Common myeloid progenitor, CD34-positive (primary cell): ENCODE measurements around the gene TUBG1.
"Not testable (repeated sequence)": the region's sequence is repeated elsewhere in the genome, so short reads cannot be mapped to it uniquely, and the experiment has no call there.

ENCODE experiments used
- CTCF ChIA-PET: fragments of 350-600 bp; sonication (Branson Sonifier 250); formaldehyde crosslinking; loops from one replicate; lab custom pipeline; 2021; ENCODE audit warnings: antibody characterized with exemption; lab: Charles Lee
- POLR2A ChIA-PET: fragments of 350-600 bp; sonication (Branson Sonifier 250); formaldehyde crosslinking; loops from one replicate; lab custom pipeline; 2021; ENCODE audit warnings: antibody characterized with exemption; lab: Charles Lee
- DNase-seq, 3 donors: peaks; one replicate each; pipeline versions ENCODE4 v3.0.0 to v3.0.0-alpha.2; 2013
- H3K27ac ChIP-seq, 2 experiments: 1 replicate in 1 of 2; 2 replicates in 1 of 2; pipeline ENCODE4 v1.7.0; 2013; ENCODE audit warnings: inconsistent platforms in 2 of 2, low read length in 2 of 2, mild to moderate bottlenecking in 2 of 2, low read depth in 1 of 2, moderate library complexity in 1 of 2; ENCODE audit not compliant: severe bottlenecking in 2 of 2, insufficient read depth in 1 of 2, poor library complexity in 1 of 2
- H3K27me3 ChIP-seq, 5 experiments: replicated peaks in 2 of 5; 1 replicate in 3 of 5; 2 replicates in 2 of 5; pipeline versions ENCODE4 v1.6.1 to v1.7.0; 2013; ENCODE audit warnings: low read length in 4 of 5, mild to moderate bottlenecking in 2 of 5, moderate library complexity in 2 of 5, inconsistent platforms in 1 of 5; ENCODE audit not compliant: insufficient read depth in 5 of 5, control insufficient read depth in 4 of 5
- H3K36me3 ChIP-seq, 4 experiments: 1 replicate in 2 of 4; 2 replicates in 2 of 4; pipeline versions ENCODE4 v1.6.1 to v1.7.0; 2013; ENCODE audit warnings: low read length in 3 of 4, control low read depth in 1 of 4, mild to moderate bottlenecking in 1 of 4; ENCODE audit not compliant: control insufficient read depth in 4 of 4, insufficient read depth in 4 of 4
- H3K4me1 ChIP-seq, 4 experiments: 1 replicate in 3 of 4; 2 replicates in 1 of 4; pipeline versions ENCODE4 v1.6.1 to v1.7.1; 2013; ENCODE audit warnings: low read length in 3 of 4, mild to moderate bottlenecking in 3 of 4, control low read depth in 1 of 4, inconsistent platforms in 1 of 4, moderate library complexity in 1 of 4; ENCODE audit not compliant: control insufficient read depth in 4 of 4, insufficient read depth in 4 of 4; ENCODE audit errors: control extremely low read depth in 1 of 4
- H3K4me3 ChIP-seq, 7 experiments: 1 replicate in 4 of 7; 2 replicates in 3 of 7; pipeline versions ENCODE4 v1.5.1 to v1.7.0; 2013; ENCODE audit warnings: mild to moderate bottlenecking in 7 of 7, low read length in 6 of 7, moderate library complexity in 6 of 7, inconsistent platforms in 2 of 7, low read depth in 2 of 7, control low read depth in 1 of 7; ENCODE audit not compliant: insufficient read depth in 4 of 7, control insufficient read depth in 1 of 7; ENCODE audit errors: extremely low read depth in 1 of 7
- H3K9me3 ChIP-seq, 5 experiments: 1 replicate in 4 of 5; 2 replicates in 1 of 5; pipeline versions ENCODE4 v1.6.1 to v1.7.1; 2013; ENCODE audit warnings: low read length in 4 of 5, mild to moderate bottlenecking in 2 of 5, inconsistent platforms in 1 of 5, low read depth in 1 of 5, moderate library complexity in 1 of 5; ENCODE audit not compliant: control insufficient read depth in 4 of 5, insufficient read depth in 2 of 5; ENCODE audit errors: control extremely low read depth in 1 of 5
- WGBS: methylation state at CpG from one replicate; pipeline ENCODE4 v1.1.5; 2013; ENCODE audit not compliant: insufficient coverage; 5-methylcytosine and 5-hydroxymethylcytosine counted together

The TUBG1 gene

DNA sequence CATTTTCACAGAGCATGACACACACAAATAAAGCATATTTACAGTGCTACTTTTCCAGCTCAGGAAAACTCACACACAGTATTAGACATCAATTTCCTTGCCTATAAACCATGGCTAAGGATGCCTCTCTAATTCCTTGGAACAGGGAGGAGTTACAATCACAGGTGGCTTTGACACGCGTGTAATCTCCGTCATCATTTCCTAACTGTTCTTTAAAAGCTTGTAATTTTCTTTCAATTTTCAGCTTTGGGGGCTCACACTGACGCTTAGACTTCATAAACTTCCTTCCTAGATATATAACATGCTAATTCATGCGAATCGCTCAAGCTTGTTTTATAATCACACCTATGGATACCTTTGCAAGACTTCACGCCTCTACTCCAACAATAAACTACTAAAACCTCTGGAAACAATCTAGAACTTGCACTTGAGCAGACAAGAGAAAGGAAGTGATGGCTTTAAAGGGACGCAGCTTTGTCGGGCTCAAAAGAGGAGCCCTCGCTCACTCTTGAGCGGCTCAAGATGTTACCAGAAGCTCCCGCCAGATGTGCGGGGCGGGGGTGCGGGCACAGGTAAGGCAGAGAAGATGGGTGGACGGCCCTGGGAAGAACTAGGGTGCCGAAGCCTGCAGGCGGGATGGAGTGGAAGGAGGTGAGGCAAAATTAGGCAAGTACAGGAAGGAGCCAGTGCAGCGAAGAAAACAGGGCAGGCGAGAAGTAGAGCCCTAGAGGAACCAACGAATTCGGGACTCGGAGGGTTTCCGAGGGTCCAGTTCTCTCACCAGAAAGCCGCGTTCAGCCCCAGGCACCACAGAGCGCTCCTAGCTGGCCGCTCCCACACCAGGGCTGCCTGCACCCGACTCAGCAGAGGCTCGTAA lies 940 bp upstream of the TUBG1 start:
- Histone ChIP-seq H3K9me3 (no peaks in the 10 kb centered on the region), H3K27me3 (no peaks in the 10 kb centered on the region), H3K4me1 (peaks cover 5 to 31% (median 19%) of the 10 kb centered on the region in 4 experiments), H3K36me3 (peaks cover 4 to 20% (median 14%) of the 10 kb centered on the region in 4 experiments), H3K4me3 (peak overlapping the region; percentile 94 to 100 (median 98)), H3K27ac (peak overlapping the region; percentile 70 to 92)
- DNase-seq = peak in 1 of 3 donors; percentile 25
- CTCF ChIA-PET = interaction anchor here (0.6 to 2.6 kb wide), 15 partner anchors 10 to 153 kb away, joined by 3 to 10 read pairs (median 4); partner anchors contain the start of gene PSMC3IP
- WGBS = 0% methylated on average over 20 of the region's 30 CpGs
- POLR2A ChIA-PET = interaction anchor here (0.8 to 3.0 kb wide), 8 partner anchors 10 to 485 kb away, joined by 3 to 14 read pairs (median 4); partner anchors contain the start of genes BECN1 and PSMC3IP

DNA sequence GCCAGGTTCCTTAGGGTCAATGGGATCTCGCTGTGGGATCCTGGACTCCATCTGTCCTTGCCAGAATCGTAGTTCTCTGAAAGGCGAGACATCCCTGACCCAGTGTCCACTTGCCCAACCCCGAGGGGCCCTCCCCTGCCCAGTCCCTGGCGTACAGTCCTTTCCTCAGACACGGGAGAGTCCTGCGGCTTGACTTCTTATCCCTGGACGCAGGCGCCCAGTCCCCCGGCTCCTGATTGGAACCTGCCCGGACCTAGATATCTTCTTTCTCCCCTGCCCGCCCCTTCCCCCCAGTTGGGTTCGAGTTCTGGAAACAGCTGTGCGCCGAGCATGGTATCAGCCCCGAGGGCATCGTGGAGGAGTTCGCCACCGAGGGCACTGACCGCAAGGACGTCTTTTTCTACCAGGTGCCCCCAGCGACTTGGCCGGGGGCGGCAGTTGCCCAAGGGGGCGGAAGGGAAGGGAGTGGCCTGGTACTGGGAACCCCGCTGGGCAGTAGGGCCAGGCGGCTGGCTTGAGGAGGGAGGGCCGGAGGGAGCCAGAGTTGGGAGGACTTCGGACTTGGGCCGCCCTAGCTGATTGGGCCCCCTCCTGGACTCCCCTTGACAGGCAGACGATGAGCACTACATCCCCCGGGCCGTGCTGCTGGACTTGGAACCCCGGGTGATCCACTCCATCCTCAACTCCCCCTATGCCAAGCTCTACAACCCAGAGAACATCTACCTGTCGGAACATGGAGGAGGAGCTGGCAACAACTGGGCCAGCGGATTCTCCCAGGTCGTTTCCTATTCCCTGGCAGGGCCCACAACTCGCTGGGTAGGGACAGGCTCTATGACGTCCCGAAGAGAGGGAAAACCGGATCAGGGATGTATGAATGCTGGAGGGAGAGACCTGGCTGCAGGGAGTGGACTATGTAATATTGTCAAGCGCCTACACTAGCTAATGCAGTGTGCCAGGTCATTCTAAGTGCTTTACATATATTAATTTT lies 625 bp downstream of the TUBG1 start:
- POLR2A ChIA-PET = interaction anchor here (0.7 to 3.0 kb wide), 6 partner anchors 8 to 487 kb away, joined by 3 to 14 read pairs (median 4); partner anchors contain the start of genes BECN1 and PSMC3IP
- peak overlapping the region; percentile 46 to 87 for H3K27ac ChIP-seq
- not testable (repeated sequence) for H3K9me3 ChIP-seq, H3K27me3 ChIP-seq
- WGBS = 10% methylated on average over 14 of the region's 42 CpGs
- H3K36me3 ChIP-seq = peaks cover 8 to 32% (median 24%) of the 10 kb centered on the region in 4 experiments
- DNase-seq = peak in 2 of 3 donors; percentile 21 to 46
- H3K4me1 ChIP-seq = peaks cover 5 to 31% (median 19%) of the 10 kb centered on the region in 4 experiments
- peak overlapping the region; percentile 94 to 100 (median 98) for H3K4me3 ChIP-seq
- CTCF ChIA-PET = interaction anchor here (1.1 to 2.6 kb wide), 6 partner anchors 22 to 224 kb away, joined by 3 to 10 read pairs (median 4); no protein-coding TSS in a partner anchor

DNA sequence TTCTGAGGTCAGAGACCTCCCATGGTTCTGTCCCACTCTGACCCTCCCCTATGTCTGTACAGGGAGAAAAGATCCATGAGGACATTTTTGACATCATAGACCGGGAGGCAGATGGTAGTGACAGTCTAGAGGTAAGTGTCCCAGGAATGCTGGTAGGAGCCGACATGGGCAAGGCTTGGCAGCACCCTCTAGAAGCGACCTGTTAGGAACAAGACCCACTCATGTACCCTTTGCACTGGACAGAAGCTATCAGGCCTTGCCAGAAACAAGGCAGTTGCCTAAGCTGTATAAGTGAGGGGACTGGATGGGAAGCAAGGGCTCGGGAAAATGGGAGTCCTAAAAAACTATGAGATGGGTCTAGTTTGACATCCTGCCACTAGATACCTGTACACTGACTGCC lies 2.5 kb downstream of the TUBG1 start:
- Histone ChIP-seq H3K27ac (no peak overlapping the region), H3K27me3 (no peaks in the 10 kb centered on the region), H3K36me3 (peaks cover 9 to 41% (median 33%) of the 10 kb centered on the region in 4 experiments), H3K4me3 (no peak overlapping the region), H3K4me1 (peaks cover 5 to 25% (median 19%) of the 10 kb centered on the region in 4 experiments), H3K9me3 (no peaks in the 10 kb centered on the region)
- DNase-seq = no peak
- POLR2A ChIA-PET = interaction anchor here (0.5 kb wide), 1 partner anchor 782 kb away, joined by 3 read pairs; no protein-coding TSS in a partner anchor
- 96% methylated on average over 4 of the region's 4 CpGs for WGBS
- CTCF ChIA-PET = interaction anchor here (0.8 to 1.4 kb wide), 4 partner anchors 11 to 66 kb away, joined by 3 read pairs; no protein-coding TSS in a partner anchor

DNA sequence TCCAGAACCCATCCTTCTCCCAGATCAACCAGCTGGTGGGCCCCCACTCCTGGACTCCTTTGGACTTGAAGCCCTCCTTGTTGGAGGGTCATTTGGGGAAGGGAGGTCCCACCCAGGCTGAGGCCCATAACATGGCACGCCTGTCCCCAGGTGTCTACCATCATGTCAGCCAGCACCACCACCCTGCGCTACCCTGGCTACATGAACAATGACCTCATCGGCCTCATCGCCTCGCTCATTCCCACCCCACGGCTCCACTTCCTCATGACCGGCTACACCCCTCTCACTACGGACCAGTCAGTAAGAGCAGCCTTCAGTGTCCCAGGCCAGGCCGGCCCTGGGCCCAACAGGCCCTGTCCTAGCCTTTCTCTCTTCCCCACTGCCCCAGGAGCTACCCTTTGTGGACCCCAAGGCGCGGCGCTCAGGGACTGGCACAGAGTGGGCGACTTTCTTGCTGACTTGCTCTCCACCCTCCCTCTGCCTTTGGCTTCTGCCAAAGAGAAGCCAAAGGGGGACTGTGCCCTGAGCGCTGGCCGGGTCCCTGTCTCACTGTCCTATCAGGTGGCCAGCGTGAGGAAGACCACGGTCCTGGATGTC lies 4.3 kb downstream of the TUBG1 start:
- DNase-seq = no peak
- ChIA-PET POLR2A (no interaction called here), CTCF (no interaction called here)
- no peak overlapping the region for H3K4me3 ChIP-seq
- no peaks in the 10 kb centered on the region for H3K27me3 ChIP-seq
- H3K4me1 ChIP-seq = peaks cover 0 to 21% (median 16%) of the 10 kb centered on the region in 4 experiments
- H3K36me3 ChIP-seq = peaks cover 9 to 41% (median 33%) of the 10 kb centered on the region in 4 experiments
- no peak overlapping the region for H3K27ac ChIP-seq
- H3K9me3 ChIP-seq = no peaks in the 10 kb centered on the region
- over 99% methylated on average over 12 of the region's 17 CpGs for WGBS

DNA sequence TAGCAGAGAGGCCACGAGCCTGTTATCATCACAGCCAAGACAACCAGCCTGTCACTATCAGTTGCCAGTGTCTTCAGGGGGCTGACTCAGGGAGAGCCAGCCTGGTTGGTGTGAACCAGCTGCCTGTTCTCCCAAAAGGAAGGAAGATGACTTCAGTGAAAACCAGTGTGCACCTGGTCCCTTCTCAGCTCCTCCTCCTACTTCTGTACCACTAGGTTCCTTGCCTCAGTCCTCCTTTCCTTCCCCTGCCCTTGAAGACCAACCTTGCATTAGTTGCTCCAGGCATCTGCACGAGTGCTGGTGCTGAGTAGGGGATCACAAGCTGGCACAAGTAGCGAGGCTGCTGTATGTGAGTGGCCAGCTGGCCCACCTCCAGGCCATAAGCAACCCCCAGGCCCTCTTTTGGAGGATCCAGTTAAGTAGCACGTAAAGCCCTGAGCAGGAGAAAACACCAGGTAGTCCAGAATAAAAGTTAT lies 8.5 kb downstream of the TUBG1 start:
- peak in 1 of 3 donors; percentile 13 for DNase-seq
- H3K9me3 ChIP-seq = no peaks in the 10 kb centered on the region
- H3K27me3 ChIP-seq = no peaks in the 10 kb centered on the region
- no peak overlapping the region for H3K27ac ChIP-seq
- POLR2A ChIA-PET = interaction anchor here (0.9 to 1.1 kb wide), 2 partner anchors 9 to 47 kb away, joined by 3 to 4 read pairs; partner anchors contain the start of genes RETREG3 and TUBG1
- H3K36me3 ChIP-seq = peaks cover 7 to 29% (median 23%) of the 10 kb centered on the region in 4 experiments
- 100% methylated on average over 2 of the region's 4 CpGs for WGBS
- H3K4me3 ChIP-seq = no peak overlapping the region
- H3K4me1 ChIP-seq = peaks cover 0 to 16% (median 11%) of the 10 kb centered on the region in 4 experiments
- CTCF ChIA-PET = interaction anchor here (0.6 to 1.7 kb wide), 3 partner anchors 20 to 225 kb away, joined by 3 to 7 read pairs (median 4); partner anchors contain the start of gene PSMC3IP
